NCI-H2107 (cell line): ENCODE measurements around the gene MPPED2.
"Not testable (repeated sequence)": the region's sequence is repeated elsewhere in the genome, so short reads cannot be mapped to it uniquely, and the experiment has no call there.

Experiments used
- DNase-seq: peaks from one replicate; lab custom pipeline; 2025; lab: John Stamatoyannopoulos, UW

MPPED2 gene

DNA sequence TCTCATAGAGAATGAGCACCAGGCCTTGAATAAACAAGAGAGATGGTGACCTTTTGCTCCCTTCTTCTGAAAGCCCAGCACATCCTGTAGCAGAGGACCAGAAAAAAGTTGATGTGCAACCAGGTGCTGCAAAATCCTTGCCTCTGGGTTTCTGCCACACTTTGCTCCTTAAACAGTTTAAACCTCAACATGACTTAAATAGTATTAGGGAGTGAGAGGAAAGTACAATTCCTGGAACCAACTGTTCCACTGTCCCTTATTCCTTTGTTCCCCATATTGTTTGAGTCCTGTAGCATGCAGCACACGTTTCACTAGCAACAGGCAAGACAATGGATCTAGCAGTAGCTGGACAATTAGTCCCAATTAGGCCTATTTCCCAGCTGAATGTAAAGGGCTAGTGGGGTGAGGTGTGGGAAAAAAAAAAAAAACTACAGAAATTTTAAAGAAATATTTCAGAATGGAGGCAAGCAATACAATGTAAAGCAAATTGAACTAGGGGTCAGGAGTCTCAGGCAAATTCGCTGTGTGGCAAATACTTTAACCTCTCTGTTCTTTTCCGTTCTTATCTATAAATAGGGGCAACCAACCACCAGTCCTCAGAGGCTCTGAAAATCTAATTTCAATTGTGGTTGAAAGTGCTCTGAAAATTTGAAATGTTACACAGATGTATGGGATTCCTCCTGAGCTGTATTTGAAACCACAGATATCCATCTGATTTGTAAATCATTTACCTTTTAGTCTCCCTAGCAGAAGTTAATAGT, 6.6 kb downstream of the MPPED2 start:
- DNase-seq, result no peak

DNA sequence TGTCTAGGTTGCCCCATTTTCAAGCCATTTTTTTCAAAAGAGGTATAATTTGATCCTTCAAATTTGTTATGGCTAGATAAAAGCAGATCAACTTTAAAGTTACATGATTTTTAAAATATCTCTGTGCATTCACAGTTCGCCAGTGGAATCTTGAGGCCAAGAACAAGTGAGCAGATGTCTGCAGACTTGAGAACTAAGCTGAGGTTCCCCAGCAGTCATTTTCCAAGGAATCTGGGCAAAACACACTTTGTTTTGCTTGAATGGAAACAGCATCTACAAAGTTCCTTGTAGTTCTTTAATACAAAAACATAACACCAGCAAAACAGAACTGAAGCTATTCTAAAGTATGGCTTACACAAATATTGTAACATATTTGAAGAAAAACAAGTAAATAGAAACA, 7.7 kb downstream of the MPPED2 start:
- no peak for DNase-seq

DNA sequence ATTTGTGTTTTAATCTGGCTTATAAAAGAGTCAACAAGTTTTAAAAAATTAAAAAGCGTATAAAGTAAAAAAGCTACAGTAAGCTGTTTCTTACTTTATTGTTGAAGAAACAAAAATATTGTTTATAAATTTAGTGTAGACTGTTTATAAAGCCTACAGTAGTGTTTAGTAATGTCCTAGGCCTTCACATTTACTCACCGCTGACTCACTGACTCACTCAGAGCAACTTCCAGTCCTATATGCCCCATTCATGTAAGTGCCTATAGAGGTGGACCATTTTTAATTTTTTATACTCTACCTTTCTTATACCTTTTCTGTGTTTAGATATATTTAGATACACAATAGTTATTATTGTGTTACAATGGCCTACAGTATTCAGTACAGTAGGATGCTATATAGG, 12.2 kb downstream of the MPPED2 start:
- no peak for DNase-seq

DNA sequence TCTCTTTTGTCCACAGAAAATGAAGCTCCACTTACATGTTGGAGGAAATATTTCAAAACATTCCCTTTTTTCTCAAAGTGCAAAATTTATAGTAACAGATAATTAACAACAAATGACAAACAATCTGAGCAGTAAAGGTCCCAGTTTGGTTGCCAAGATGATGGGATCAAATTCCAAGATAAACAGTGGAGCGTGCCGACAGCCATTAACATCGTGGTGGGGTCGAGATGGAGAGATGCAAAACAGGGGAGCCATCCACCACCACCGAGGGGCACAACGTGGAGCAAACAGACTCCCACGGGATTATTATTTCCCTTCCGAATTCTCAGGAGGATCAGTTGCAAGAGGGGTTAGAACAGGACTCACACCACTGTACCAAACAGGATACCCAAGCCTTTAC, 17.2 kb downstream of the MPPED2 start:
- no peak for DNase-seq

DNA sequence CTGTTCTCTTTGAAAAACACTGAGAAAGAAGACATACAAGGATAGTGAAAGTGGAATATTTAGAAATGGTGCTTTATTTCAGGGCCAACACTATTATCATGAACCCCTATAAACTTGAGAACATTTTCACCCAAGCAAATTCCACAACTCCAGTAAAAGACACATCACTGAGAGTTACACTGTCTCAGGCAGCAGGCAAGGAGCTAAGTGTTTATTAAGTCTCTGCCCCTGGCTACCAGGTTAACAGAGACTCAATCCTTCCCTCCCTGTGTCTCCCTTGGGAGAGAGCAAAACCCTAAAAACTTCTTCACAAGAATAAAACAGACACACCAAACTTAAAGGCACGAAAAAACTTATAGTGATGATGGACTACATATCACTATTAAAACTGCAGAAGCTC, 18.5 kb downstream of the MPPED2 start:
- DNase-seq, result no peak

DNA sequence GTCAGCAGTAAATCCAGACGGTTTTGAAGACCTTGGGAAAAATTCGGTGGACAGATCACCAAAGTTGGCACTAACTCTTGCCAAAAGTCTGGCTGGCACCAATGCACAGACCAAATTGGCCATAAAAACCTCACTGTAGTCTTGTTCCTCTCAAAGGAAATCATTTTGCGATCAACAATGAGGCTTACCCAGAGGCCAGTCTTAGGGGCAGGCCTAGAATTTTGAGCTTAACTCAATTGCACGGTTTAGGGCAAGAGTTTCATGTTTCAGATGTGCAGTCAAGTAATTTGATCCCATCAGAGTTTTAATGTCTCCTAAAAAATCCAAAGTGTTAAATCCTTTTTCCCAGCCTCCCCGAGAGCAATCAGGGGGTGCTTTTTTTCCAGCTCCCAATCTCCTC, 19.0 kb downstream of the MPPED2 start:
- DNase-seq, result no peak

DNA sequence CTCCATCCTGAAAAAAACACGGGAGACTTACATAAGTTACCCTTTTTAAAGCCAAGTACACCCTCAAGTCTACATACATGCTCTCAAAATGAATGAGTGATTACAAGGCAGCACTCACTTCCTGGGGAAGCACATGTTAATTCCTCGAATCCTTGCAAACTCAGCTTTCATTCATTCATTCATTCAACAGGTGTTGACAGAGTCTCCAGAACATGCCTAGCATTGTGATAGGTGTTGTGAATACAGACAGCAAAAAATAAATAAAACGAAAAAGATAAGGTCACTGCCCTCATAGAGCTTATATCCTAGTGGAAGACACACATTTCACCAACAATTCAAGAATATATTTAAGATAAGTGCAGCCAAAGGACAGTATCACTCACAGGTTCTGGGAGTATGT, 19.7 kb downstream of the MPPED2 start:
- DNase-seq, result no peak

DNA sequence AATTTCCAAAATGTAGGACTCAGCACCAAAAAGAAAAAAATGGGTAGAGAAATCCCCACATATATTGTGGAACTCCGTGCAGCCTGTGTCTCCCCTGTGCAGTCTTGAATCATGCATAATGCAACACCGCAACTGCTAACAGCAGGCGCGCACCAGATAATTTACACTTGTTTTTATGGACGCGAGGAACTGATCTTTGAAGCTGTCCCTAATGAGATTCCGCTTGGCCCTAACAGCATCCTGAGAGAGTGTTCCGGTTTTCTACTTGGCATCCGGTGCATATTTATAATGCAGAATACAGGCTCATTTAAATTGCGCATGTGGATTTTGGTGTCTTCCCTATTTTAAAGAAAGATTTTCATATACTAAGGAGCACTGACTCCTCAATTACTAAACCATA, 21.1 kb downstream of the MPPED2 start:
- no peak for DNase-seq

DNA sequence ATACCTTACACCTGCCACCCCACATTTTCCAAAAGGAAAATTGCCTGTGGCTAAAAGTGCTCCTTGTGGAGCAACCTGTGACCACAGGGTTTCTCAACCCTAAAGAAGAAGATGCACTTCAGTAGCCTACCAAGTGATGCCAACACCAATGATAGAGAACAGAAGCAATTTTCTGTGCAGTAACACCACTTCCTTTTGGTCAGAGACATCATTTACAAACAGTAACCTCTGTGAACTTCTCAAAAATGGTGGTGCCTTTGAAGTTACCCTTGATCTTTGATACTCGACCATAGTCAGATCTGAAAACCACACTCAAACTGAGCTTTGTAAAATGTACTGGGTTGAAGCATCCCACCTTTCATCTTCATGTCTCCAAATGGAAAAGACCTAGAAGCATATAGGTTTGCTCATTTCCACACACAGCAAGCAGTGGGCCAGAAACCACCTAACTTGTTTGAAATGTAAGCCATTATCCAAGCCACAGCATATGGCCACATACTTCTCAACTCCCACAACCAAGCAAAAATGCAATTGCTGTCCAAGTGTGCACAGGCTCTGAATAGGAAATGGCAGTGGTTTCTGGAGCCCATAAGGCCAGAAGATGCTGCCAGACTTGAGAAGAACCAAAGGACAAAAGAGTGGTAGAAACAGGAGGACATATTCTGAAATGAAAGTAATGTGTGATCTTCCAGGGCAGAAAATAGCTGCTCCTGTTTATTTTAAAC, 24.3 kb downstream of the MPPED2 start:
- no peak for DNase-seq

DNA sequence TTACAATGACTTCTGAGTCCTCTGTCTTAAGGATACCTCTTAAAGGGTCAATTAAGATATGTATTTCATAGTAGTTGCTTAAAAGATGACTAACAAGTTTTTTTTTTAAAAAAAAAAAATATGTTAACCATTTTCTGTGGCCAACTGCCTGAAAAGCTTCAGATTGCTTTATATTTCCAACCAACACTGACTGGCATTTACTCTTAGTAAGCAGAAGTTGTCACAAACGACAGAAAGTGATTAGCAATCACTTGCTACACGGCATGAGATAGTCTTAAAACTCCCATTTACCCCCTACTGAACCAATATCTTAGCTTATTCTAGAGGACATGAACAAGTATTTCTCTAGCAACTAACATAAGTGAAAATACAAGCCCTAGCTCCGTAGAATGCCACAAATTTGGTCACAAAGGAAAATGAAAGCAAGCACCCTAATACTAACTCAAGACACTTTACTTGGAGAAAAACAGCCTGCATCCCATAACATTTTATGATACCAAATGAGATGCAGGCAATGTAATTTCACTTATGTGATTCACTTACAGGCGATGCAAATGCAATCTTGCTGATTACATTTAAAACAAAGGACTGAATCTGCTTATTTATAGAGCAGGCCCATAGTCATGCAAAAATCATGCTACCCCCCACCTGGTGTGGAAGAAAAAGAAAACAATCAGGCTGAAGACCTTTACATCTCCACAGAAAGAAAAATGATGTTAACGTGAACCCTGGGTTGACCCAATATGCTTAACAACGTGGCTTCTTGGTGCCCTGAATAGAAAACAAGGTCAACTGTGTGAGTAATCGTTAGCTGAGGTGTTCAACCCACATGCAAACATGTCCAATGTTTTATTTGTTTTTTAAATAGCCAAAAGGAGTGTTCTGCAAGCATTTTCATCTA, 25.7 kb downstream of the MPPED2 start:
- DNase-seq, result no peak

DNA sequence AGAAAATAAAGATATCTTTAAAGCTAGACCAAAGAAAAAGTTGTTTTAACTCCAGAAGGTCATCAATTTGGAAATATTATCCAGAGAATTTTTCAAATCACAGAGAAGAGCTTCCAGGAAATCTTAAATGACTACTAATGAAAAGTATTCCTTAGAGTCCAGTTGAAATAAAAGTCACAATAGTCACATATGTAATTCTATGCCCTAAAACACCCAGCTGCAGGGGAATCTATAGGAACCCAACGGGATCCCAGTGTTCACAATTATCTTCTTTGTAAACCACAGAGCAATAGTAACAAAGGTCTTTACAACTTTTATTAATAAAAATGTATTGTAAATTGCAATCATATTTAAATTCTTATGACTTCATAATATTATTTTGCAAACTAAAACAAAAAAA, 27.1 kb downstream of the MPPED2 start:
- DNase-seq, result no peak

DNA sequence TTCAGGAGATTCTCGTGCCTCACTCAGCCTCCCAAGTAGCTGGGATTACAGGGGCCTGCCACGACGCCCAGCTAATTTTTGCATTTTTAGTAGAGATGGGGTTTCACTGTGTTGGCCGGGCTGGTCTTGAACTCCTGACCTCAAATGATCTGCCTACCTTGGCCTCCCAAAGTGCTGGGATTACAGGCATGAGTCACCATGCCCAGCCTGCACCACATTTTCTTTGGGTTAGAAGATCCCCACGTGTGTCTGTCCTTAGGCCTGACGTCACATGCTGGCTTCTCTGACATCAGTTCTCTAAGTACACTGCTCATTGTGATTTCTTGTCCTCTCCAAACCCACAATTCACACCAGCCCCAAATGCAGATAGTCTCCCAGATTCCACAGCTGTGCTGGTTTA, 31.6 kb downstream of the MPPED2 start:
- DNase-seq, result not testable (repeated sequence)

DNA sequence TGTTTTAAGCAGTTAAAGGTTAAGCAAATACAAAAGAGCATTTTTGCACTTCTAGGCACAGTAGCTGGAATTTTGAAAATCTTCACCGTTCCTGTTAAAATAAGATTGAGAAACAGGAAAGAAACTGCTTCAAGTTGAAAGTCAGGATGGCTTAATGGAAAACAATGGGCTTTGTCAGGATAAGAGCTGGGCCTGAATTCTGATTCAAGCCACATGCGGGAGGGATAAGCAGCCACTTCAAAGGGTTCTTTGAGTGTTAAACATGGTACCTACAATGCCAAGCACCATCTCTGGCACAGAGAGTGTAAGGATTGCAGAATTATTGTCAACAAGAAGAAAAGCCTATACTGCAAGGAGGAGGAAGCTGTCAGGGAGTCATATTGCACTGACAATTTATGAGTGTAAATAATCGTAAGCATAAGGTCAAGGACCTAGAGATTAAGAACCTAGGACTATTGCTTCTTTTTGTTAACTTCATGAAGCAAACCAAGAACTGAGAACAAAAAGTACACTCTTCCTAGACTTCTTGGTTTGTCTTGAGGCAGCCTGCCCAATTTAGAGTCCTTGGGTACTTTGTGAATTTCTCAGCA, 32.5 kb downstream of the MPPED2 start:
- DNase-seq, result no peak

DNA sequence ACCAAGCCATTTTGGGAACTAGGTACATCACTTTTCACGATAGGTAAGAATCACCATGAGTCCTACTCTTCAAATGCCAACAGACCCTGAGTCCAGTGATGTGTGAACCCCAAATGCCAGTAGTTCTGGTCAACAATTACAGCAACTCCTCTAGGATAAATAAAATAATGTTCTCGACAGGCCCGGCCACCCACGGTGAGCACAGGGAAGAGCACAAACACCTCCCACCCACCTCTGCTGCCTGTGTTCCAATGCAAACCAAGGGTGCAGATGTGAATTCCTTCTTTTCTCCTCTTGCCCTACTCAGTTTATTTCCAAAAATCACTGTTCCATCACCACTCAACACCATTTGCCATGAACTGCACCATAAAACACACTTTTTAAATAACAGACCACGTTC, 33.3 kb downstream of the MPPED2 start:
- no peak for DNase-seq

DNA sequence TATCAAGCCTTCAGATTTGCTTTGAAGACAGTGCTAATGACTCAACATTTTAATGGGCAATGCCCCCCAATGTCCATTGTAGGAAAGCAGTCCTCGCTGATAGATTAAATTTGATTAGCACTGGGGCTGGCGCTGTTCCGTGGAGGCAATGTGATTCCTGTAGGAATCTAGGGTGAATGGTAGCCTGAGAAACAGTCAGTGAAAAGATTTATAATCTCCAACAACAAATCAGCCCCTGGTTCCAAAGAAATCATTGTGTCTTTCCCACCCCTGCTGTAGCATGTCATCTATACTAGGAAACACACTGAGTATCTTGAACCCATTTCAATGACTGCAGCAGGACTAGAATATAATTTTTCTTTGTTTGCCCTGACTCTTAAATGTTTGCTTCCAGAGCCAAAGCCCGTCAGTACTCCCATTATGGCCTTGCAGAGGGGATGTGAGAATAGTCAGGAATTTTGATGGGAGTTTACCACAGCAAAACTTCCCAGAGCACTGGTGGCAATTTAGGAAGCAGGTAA, 36.1 kb downstream of the MPPED2 start:
- no peak for DNase-seq

DNA sequence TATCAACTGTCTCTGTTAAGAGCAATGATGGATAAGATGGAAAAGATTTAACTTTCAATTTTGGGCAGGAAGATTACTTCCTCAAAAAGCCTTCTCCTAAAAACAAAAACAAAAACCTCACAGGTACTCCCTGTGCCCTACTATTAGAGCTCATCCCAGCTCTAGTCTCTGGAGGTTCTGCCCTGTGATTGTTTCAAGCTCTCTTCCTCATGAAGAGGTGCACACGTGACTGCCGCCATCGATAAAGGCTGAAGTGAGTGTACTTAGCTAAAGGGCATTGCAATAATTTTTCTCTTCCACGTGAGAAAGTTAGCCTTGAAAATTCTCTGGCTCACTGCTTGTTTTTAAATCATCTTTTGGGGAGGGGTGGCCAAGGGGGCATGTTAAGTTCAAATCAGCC, 36.6 kb downstream of the MPPED2 start:
- DNase-seq, result no peak

DNA sequence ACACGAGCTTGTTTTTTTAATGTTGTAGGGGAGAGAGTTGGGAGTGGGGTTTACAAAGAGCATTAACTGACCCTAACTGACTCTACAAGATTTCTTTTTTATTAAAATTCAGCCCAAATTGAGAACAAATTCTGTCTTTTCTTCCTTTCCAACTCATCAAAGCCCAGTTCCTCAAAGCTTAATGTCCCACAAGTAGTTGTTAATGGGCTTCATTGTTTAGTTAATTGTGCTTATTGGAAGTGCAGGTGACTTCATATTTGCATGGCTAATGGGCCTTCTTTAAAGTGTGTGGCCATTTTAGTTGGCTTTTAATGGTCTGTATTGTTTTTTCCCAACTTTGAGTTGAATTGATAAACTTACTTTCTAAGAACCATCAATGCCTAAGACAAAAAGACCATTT, 39.8 kb downstream of the MPPED2 start:
- DNase-seq, result no peak

DNA sequence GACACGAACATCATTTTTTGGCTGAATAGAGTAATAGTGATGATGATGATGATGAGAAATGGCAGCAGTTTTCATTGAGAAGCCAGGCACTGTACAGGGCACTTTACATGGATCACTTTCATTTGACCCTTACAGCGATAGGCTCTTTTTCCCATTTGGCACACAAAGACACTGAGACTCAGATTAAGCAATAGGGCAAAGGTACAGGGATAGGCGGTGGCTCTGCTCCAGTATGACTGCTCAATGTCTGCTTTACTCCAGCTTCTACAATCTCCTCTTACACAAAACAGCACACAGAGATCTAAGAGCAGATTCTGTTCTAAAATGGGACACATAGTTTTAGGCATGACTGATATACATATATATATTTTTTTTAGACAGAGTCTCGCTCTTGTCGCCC, 40.6 kb downstream of the MPPED2 start:
- DNase-seq, result no peak

DNA sequence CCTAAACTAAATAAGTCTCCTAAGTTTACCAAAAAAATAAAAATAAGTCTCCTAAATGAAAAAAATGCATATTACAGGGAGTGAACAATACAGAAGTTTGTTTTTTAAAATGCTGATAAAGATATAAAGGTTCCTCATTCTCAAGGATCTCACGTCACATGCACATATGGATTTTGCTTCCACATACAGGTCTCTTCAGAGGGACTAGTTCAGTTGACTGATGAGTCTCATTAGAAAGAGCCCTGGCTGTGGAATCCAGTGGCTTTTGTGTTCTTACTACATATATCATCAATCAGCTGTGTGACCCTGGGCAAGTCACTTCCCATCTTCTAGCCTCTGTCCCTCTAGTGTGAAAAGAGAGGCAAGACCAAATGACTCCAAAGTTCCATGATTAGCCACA, 43.1 kb downstream of the MPPED2 start:
- no peak for DNase-seq

DNA sequence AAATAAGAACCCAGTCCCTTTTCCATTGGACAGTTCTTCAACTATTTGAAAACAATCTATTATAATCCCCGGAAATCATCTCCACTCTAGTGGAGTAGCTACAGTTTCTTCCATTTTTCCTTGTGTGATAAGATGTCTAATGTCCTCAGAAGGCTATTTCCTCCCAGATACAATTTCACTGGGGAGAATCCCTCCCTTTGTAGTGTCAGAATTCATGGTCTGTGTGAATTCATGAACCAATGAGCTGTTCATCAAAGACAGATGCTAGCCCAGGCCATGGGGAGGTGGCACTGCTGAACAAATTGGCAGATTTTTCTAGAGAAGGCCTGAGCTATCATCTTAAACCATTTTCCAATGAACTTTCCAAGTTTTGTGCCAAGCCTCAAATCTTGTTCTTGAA, 45.4 kb downstream of the MPPED2 start:
- DNase-seq, result no peak

DNA sequence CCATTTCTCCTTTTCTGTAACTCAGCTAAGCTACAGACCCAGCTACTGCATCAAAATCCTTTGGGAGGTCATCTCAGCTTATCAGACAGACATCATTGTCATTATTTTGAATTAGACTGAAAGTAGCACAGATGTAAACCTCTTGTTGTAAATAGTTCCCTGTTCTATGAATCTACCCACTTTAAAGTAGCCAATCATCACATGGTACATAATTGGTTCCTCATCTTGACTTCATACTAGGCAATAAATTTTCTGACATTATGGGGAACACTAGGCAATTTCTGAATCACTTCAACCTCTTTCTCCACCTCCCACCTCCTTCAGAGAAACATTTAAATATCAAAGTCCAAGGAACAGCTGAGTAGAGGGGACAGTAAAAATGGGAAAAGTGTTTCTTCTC, 47.9 kb downstream of the MPPED2 start:
- DNase-seq, result no peak

DNA sequence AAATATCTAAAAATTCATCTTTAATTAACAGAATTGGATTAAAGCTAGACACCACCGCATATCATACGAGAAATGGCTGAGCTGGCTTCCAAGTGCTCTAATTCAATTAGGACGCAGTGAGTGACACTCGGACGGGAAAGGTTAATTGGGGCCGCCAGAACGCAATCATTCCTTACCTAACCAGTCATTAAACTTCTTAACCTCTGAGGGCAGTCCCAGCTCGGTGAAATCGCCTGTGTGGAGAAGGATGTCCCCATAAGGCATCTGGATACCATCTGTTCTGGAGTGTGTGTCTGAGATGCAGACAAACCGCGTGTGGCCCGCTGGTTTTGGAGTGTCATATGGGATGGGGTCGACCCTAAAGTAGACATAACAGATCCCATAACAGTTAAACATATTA, 50.3 kb downstream of the MPPED2 start:
- no peak for DNase-seq
